Ramos (cell line): ENCODE measurements around the gene IL1RAP.
"Not testable (repeated sequence)": the region's sequence is repeated elsewhere in the genome, so short reads cannot be mapped to it uniquely, and the experiment has no call there.

Experiments used
- in situ Hi-C: fragments of 300-500 bp; cut with MboI; formaldehyde crosslinking; loops from one replicate; pipeline ENCODE4 v1.14.3; 2022; ENCODE audit warnings: low sequenced_read_pairs; ENCODE audit not compliant: unreplicated experiment

Gene IL1RAP

DNA sequence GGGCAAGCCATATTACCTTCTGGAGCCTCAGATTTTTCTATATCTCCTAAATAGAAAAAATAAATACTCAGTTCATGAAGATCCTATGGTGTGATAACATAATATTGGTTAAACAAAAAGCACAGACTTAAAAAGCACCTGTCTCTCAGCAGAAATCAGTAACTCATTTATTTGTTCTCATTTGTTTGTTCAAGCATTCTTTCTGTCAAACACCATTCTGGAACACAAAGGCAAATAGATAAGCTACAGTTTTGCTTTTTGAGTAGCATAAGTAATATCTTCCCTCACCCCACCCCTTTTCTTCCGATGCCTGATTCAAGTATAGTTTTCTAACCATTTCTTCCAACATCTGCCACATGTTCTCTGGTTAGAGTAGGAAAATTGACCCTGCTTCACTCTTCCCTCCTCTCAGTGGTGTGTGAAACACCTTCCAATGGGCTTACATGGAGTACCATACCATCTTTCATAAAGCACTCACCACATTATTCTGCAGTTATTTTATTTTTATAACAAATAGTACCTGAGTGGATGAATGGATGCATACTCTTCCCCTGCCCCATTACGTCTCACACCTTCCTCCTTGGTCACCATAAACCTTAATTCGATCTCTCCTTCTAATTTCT is 8.4 kb upstream of the IL1RAP start:
- in situ Hi-C loops, result no loop called here

DNA sequence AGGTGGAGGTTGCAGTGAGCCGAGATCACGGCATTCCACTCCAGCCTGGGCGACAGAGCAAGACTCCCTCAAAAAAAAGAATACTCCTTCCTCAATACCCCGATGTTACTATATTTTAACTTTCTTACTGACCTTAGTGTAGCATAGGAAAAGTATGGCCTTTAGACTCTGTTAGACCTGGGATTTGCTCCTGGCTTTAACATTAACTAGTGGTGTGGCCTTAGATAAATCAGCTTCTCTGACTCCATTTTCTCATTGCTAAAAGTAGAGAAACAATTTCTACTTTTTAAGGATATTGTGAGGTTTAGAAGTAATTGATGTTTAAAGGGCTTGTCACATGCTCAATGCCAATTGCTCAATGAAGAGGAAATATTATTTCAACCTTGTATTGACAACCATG is 7.6 kb upstream of the IL1RAP start:
- in situ Hi-C loops, result no loop called here

DNA sequence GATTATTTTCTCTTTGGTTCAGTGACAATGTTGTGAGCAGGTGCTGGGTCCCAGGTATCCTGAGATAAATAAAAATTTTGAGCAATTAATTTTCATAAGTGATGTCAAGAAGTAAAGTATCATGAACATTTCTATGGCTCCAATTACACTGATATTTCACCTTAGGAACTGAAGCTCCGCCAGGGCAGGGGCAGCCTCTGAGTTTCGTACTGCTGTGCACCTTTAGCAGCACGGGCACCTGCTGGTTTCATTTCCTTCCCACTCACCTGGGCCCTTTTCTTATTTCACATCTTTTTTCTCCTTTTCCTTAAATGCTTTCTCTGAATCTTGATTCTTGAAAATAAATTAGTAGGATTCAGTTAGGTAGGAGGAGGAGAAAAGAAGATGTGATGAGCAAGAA is 1.2 kb upstream of the IL1RAP start:
- in situ Hi-C loops, result no loop called here

DNA sequence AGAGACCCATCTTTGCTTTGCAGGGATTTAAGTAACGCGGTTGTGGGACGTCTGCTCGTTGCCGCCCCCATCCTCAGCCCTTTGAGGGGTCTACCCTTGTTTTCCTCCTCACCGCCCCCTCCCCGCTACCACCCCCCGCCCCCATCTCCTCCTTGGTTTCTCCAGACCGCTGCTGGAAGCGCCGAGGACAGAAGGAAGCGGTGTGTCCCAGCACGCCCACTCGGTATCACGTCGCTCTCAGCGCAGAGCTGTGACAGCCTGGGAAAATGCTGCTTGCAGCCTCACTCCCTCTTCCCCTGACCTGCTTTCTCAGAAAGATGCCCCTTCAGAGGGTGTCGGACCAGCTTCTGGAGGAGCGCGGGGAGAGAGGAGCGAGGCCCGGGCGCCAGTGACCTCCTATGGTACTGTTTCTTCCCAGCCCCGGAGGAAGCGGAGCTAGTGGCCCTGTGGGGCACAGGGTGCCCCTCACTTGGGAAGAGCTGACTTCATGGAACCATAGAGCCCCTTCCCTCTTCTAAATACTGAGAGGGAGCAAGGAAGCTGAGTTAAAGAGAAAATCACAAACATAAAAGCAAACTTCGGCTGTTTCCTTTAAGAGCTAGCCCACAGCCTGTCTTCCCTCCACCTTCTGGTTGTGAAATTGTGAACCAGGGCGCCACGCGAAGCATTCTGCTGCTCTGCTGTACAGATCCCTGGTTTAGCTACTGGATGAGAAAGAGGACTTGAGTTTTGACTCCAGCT is 698 bp downstream of the IL1RAP start:
- in situ Hi-C loops, result no loop called here

DNA sequence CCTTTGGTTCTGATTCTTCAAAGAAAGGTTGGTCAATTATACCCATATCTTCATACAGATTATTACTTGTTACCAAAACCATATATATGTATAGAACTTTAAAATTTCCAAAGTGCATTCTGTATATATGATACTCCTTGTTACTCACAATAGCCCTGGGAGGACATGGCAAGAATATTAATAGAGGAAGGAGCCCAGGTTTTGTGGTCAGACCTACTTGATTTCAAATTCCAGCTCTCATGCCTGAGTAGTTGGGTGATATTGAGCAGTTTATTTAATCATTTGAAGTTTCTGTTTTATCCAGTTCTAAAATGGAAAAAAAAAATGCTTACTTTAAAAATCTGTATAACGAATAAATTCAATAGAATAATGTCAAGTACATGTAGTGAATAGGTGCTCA is 2.5 kb downstream of the IL1RAP start:
- in situ Hi-C loops, result no loop called here

DNA sequence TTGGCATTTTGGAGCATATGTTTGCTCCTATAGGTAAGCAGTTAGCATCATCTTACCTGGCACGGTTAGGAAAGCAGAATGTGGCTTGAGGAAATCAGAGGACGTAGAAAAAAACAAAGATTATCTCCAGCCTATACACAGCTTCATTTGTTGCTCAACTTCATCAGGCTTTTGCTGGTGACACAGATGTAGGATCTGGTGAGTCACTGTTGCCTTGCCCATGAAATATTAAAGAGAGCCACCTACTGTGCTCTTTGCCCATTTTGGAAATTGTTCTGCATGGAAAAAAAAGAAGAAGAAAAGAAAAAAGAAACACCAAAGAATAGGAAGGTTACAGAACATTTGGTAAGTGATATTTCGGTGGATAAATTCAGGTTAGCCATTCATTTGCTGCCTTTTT is 3.8 kb downstream of the IL1RAP start:
- in situ Hi-C loops, result no loop called here

DNA sequence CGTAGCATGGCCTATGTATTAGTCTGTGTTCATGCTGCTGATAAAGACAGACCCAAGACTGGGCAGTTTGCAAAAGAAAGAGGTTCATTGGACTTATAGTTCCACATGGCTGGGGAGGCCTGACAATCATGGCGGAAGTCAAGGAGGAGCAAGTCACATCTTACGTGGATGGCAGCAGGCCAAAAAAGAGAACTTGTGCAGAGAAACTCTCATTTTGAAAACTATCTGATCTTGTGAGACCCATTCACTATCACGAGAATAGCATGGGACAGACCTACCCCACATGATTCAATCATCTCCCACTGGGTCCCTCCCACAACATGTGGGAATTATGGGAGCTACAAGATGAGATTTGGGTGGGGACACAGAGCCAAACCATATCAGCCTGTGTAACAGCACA is 4.6 kb downstream of the IL1RAP start:
- in situ Hi-C loops, result not testable (repeated sequence)

DNA sequence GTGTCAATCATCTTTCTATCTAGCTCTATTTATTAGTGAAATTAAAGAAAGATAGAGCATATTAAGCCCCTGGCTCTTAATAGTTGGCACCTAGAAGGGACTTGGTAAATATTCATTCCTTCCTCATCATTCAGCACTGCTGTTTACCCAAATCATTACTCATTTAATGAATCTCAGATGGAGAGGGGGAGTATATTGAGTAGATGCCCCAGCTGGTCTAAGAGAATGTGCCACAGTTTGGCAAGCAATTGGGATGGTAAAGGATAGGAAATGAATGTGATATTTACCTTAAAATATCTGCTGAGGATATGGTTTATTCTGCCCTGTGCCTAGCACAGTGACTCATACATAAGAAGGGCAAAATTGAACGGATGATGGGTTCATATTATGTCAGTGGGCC is 6.0 kb downstream of the IL1RAP start:
- in situ Hi-C loops, result no loop called here

DNA sequence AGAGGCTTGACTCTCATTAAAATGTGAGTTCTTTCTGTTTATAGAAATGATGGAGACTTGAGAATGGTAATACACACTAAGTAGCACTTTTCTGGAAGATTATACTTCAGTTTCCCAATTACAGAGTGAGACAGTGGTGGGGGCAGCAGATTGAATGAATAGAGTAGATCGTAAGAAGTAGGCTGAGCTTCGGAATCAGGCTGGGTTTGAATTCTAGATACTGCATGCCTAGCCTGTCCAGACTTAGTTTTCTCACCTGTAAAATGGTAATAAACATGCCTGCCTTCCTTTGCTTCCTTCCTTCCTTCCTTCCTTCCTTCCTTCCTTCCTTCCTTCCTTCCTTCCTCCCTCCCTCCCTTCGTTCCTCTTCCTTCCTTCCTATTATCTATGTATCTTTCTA is 8.1 kb downstream of the IL1RAP start:
- in situ Hi-C loops, result no loop called here

DNA sequence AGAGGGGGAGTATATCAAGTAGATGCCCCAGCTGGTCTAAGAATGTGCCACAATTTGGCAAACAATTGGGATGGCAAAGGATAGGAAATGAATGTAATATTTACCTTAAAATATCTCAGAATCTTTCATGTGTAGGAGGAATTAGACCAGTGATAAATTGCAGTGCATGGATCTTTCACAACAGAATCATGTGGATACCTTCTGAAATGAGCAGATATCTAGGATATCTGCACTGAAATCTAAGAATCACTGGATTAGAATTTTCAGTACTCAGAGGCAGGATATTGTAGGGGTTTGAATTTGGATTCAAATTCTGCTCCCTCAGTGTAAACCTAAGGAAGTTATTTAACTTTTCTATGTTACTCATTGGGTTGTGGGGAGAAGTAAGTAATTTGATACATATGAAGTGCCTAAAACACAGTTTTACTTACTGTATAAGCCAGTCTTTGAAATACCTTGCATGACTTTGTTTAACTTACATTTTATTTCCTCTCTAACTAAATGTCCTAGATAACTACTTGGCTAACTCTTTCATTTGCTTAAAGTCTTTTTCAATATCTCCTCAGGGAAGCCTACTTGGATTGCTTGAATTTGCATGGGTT is 8.8 kb downstream of the IL1RAP start:
- in situ Hi-C loops, result no loop called here

DNA sequence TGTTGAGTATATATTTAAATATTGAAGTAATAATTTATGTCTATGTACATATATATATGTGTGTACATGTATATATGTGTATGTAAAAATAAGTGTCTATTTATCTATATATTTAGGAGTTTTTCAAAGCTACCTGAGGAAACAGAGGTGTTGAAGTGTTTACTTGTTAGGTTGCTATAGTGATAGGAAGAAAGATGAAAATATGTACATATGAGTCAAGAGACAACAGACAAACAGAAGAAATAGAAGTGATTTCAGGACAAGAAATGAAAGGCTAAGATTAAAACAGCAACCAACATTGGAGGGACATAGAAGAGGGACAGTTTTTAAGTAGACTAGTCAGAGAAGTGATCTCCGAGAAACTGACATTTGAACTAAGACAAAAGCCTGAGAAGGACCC is 11.1 kb downstream of the IL1RAP start:
- in situ Hi-C loops, result no loop called here

DNA sequence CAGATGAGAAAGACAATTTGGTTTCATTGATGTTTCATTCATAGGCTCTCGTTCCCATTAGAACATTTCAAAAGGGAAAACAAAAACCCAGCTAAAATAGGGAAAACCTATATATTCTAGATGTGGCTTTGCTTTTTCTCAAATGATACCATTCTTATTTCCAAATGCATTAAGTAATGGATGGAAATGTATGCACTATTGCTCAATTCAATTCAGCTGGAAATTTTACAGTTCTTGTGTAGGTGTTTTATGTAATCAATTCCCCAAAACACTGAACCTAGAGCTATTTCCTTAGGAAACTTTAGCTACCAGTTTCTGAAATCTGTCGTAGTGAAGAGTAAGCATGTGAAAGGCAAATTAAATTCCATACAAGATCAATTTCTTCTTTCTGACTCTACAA is 11.7 kb downstream of the IL1RAP start:
- in situ Hi-C loops, result no loop called here

DNA sequence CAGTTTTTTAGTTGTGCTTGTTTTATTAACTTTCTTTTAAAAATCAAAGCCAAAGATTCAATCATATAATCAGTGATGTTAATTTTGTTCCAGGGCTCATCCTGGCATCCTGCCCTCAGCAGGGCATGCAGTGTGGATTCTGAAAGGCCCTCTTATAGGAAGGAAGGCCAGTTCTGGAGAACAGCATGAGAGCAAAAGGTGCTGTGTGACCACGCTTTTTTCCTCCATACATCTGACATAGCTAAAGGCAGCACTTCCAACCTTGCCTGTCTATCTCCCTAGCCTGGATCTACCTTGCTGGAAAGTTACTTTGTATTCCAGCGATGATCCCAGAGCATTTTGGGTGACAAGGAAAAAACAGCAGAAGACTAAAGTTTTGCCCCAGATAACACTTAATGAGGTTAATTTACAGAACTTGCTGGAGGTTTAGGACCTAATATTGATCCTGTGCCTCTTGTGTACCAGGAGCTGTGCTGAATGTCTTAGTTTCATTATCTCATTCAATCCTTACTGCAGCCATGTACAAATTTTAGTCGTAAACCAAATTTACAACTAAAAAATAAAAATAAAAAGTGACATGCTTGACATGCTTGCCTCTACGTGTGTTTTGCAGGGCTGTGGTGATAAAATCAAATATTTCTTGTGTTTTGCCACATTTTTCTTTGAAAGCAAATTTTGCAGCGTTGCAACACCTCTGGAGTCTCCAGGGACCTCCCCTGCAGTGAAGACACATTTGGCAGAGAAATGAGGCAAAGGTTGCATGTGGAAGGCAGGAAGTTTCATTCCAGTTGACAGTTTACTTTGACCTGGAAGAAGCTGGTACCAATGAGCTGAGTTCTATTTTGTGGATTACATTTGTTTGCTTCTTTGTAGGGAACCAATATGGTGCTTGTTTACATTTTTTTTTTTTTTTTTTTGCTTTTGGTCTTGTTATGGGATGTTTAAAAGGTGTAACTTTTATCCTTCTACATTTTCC is 13.2 kb downstream of the IL1RAP start:
- in situ Hi-C loops, result no loop called here

DNA sequence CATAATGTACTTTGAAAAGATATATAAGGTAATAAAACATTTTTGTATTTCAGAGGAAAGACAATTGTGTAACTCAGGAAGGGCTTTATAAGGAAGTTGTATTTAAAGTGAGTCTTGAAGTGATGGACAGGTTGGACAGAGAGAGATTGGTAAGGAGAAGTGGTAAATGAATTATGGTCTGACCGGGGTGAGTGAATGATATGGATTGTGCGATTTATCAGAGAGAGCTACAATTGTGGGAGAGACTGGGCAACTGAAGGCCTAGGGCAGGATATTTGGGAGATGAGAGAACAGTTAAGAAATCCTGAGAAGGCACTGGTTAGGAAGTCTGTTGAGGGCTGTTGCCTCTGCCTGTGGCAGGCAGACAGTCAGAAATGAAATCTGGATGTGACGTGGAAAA is 14.8 kb downstream of the IL1RAP start:
- in situ Hi-C loops, result no loop called here

DNA sequence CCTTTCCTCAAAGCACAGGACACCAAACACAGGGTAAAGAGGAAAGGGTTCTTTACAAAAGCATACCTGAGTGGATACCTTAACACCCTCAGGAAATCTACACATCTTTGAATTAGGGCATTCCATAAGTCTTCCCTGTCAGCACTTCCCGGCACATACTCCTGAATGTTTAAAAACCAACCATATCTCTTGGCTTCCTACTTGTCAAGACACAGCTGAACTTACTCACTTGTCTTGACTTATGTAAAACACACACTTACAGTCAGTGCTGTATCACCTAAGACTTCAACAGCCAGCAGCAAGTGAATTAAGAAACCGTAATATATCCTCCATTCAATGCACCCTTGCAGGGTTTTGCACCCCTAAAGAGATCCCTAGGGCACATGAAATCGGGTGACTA is 17.5 kb downstream of the IL1RAP start:
- in situ Hi-C loops, result no loop called here

DNA sequence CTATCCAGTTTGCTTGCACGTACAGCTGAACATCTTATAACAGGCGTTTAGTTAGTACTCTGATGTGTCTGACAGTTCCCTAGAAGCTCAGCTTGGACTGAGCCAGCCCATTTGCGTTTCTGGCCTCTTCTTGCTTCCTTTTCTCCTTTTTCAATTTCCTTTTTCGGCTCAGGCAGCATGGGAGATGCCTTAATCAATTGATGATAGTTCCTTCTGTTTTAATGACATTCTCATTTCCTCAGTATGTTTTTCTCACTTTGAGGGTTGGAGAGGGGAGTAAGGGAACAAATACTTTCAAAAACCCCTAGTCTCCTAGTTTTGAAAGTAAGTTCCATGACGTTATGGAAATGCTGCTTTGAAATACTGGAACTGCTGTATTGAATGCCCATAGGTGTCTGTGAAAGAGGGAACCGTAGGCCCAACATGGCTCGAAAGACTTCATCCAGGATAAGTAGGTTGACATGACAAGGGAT is 18.9 kb downstream of the IL1RAP start:
- in situ Hi-C loops, result no loop called here

DNA sequence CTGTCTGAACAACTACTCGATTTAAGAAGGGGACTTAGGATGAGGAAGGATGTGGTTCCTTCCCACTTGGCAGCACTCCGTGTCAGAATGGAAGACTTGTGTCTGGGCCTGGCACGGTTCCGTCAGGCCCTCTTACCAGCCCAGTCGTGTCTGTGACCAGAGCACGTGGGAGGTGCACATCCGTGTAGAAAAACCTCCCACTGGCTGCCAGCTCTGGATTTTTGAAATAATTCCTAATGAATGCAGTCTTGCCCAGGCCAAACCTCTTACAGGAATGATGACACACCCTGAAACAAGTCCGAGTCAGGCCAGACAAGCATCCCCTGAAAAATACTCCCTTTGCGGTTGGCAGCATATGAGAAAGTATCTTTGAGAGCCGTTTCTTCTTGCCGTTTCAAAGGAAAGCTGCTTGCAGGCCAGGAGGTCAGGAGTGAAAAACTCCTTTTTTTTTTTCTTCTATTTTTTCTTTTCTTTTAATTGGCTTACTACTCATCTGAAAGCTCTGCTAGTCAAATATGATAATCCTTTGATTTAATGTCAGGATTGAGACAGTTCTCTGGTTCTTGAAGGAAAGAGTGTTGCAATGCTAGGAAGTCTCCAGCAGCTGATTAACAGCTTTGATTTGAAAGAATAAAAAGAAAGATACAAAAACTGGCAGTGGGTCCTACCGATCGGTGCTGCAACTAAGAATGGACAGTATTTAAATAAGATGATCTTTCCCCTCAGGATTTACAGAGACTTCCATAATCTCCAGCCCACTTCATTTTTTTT is 19.8 kb downstream of the IL1RAP start:
- in situ Hi-C loops, result no loop called here

DNA sequence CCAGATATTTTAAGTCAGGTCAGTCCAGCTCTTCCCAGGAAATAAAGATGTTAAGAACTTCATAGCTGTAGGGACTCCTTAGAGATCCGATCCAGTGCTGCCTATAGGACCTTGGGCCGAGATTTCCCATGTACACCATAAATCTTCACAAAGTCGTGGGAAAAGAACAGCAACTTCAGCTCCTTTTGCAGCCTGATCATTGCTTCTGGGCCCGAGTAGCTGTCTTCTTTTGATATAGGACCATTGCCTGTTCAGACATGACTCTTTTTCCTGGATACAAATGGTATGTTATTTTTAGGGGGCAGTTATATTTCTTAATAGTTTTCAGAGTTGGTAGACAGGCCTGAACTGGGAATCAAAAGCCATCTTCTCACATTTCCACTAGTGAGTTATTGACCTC is 20.5 kb downstream of the IL1RAP start:
- in situ Hi-C loops, result no loop called here

DNA sequence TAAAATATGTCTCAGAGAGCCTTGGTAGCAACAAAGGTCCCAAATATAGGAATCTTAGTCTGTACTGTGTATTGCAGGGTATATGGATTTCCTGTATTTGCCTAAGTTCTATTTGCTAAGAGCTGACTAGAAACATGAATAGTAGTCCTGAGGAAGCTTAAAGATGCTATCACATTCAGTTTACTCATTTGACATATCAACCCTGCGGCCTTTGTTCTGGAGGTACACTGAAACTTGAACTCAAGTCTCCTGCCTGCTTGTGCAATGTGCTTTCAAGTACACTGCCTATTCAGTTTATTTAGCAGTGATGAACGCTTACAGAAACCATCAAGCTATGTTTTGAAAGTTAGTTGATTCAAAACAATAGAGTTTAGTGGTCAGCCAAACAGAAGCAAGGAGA is 21.1 kb downstream of the IL1RAP start:
- in situ Hi-C loops, result no loop called here

DNA sequence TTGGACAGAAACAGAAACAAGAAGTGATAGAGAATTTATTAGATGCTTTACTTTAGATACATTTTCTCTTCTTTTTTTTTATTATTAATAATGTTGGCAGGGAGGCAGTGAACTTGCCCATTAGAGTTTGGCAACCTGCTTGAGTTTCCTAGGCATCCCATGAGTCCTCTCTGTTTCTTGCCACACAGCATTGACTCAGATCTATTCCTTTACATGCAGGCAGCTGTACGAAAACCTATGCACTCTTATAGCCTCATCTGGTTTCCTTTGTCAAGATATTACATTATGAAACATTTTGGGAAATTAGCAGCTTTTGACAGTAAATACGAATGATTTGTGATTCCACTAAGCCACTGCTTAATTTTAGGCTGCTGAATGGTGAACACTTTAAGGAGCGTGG is 23.3 kb downstream of the IL1RAP start:
- in situ Hi-C loops, result no loop called here
